NCI-H1694 treated with DMSO at 0.1 percent for 48 hours (cell line): ENCODE results near the gene AICDA.
"Not testable (repeated sequence)": the region's sequence is repeated elsewhere in the genome, so short reads cannot be mapped to it uniquely, and the experiment has no call there.

Experiments
- DNase-seq: peaks from one replicate; lab custom pipeline; 2025; lab: John Stamatoyannopoulos, UW

Gene AICDA

DNA sequence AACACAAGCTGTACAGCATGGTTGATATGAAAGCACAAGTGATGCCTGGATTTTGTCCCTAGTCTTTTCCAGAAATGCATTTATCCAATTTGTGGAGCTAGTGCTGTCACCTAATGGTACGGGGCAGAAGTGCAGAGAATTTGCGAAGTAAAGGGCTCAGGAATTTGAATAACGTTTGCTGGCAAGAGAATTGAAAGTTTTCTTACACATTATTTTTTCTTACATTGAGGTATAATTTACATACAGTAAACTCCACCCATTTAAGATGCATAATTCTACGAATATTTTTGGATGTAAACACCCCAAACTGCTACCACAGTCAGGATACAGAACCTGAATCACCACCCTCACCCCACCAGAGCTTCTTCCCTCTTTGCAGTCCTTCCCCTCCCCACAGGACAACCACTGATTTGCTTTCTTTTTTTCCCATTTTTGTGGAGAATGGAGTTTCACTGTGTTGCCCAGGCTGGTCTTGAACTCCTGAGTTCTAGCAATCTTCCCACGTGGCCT, 3.5 kb downstream of the AICDA start:
- DNase-seq, result peak; percentile 26

DNA sequence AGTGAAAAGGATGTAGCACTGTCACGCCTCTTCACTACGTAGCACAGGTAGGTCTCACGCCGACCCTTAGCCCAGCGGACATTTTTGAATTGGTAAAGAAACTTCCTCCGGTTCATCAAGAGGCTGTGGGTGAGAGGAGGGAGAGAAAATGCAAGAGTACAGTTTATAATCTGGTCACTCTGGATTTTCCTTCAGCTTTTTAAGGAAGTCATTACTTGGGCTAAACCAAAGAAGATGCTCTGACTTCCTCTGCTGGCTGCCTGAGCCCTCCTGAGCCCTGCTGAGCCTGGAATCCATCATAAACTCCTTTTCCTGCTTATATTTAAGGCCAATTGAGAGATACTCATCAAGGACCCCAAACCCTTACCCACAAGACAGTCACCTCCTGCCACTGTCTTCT, 5.8 kb downstream of the AICDA start:
- DNase-seq, result no peak

DNA sequence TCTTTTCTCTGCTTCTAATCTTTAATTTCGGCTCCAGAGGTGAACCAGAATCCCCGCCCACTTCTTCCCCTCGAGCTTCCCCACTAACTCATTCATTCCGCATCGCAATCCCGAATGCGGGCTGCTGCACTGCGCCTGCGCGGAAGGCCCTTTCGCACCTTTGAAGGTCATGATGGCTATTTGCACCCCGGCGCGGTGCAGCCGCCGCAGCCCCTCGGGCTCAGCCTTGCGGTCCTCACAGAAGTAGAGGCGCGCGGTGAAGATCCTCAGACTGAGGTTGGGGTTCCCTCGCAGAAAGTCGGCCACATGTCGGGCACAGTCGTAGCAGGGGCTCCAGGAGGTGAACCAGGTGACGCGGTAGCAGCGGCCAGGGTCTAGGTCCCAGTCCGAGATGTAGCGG, 7.6 kb downstream of the AICDA start:
- no peak for DNase-seq

DNA sequence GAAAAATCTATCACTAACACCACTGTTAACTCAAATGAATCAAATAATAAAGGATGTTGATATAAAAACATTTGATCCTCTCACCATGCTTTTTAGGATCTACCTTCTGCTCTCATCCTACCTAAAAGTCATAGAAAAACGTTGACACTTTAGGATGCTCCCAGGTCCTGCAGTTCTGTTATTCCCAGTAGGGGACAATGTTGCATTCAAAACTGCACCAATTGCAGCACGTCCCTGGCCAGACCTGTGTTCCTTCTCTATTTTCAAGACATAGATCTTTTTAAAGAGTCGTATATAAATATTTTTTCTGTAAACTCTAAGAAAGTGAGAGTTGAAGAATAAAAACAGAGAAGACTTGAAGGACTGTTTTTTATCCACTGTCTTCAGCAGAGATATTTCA, 8.8 kb downstream of the AICDA start:
- no peak for DNase-seq

DNA sequence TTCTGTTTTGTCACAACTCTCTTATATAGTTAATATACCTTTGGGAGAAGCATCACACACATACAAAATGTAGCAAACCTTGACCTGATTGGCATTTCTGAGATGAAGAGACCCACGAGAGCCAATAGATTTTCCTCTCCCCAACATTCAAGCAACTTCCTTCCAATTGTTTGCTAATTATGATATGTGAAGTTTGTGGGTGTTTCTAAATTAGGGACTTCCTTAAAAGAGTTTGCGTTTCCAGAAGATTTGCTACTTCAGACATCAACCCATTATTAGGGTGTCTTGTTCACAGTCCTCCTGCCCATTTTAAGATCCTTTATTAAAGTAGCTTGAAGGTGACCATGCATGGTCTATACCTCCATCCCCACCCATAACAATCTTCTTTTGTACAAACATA, 9.4 kb downstream of the AICDA start:
- no peak for DNase-seq

DNA sequence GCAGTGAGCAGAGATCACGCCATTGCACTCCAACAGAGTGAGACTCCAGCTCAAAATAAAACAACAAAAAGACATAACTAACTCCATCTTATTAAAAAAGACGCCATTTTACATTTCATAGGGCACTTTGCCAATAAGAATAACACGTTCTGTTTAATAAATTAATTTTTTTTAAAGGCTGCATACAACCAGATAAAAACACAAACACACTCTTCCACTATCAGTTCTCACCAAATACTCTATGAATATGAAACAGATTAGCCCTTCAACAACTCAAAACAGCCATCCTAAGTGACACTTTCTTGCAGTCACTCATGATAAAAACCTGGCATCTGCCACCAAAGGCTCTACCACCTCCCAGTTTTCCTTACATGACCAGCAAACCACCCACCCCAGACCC, 16.1 kb downstream of the AICDA start:
- no peak for DNase-seq

- no peak for DNase-seq
These were observed 18.6 kb downstream of the AICDA start for GRCh38 chr12:8594072-8594471.

DNA sequence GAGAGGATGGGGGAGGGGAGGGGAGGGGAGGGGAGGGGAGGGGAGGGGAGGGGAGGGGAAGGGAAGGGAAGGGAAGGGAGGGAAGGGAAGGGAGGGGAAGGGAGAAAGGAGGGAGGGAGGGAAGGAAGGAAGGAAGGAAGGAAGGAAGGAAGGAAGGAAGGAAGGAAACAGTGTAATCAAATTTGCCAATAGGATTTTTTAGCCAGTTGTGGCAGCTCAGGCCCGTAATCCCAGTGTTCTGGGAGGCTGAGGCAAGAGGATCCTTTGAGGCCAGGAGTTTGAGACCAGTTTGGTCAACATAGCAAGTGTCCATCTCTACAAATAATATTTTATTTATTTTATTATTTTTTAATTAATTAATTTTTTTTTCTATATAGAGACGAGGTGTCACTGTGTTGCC, 19.4 kb downstream of the AICDA start:
- DNase-seq, result no peak

DNA sequence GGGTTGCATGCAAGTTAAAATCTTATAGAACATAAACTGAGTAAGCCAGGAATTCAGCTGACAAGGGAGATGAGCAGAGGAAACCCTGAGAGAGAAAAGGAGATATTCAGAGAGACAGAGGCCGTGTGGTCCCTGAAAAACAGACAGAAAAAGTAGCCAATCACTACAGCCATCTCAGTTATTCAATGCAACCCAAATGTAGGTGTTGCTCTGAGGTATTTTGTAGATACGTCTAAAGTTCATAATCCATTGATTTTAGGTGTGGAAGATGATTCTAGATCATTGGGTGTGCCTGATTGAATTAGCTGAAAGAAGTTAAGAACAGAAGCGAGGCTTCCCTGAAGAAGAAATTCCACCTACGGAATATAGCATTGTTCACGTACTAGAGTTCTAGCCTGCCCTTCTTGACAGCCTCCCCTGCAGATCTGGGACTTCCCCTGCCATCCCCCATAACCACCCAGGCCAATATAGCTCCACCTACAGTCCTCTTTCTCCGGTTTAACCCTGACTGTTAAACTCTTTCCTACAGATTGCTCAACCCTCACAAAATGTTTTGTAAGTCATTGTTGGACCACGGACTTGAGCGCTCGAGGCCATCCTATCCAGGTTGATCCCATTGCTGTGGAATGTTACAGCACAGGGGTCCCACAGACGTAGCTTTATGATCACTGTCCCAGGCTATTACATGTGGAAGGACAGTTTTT, 21.7 kb downstream of the AICDA start:
- DNase-seq, result no peak

GRCh38 chr12:8589679-8590078, 23.0 kb downstream of the AICDA start:
- no peak for DNase-seq

DNA sequence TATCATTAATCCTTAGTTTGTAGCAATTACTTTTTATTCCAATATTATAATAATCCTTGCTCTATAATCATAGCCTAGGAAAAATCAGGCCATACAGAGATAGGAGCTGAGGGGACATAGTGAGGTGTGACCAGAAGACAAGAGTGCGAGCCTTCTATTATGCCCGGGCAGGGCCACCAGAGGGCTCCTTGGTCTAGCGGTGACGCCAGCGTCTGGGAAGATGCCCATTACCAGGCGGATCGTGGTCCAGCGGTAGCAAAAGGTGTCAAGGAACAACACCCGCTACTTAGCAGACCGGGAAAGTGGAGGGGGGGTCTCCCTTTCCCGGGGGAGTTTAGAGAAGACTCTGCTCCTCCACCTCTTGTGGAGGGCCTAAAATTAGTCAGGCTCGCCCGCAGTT, 28.2 kb downstream of the AICDA start:
- DNase-seq, result not testable (repeated sequence)

GRCh38 chr12:8584004-8584403, 28.7 kb downstream of the AICDA start:
- no peak for DNase-seq

DNA sequence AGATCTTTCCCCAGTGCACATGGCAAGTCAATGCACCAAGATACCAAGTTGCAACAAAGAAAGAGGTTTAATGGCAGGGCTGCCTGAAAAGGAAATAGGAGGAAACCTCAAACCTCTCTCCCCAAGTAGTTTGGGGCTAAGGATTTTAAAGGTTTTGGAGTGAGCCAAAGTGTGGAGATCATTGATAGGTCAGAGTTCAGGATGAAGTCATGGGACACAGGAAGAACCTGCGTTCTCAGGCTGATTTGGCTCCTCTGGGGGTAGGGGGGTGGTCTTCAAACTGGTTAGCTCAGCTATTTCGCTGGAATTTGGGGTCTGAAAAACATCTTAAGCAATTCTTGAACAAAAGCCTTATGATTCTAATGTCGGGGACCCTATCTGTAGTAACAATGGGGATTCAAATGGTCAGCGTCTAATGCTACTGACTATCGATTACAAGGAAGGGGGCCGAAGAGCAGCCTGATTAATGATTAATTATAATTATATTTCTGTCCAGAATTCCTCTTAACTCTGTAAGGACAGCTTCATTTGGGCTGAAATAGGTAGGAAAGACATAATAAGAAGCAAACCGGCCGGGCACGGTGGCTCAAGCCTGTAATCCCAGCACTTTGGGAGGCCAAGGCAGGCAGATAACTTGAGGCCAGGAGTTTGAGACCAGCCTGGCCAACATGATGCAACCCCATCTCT, 31.4 kb downstream of the AICDA start:
- no peak for DNase-seq

DNA sequence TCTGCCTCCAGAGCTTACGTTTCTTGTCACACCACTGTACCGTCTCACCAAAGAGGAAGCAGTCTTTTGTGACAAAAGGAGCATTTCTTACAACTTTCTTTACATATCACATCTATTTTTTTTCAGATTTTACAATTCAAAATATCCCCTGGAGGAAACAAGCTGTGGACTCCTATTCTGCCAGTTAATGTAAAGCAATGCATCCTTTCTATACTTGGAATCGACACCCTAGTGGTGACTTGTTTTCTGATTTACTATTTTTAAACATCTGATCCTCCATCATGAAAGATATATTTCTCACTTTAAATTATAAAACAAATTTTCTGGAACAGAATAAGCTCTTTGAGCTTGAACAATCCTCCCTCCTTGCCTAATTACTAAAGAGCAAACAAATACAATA, 34.8 kb downstream of the AICDA start:
- no peak for DNase-seq

- no peak for DNase-seq
These were observed 40.2 kb downstream of the AICDA start for GRCh38 chr12:8572507-8572906.

GRCh38 chr12:8566525-8566924, 46.1 kb downstream of the AICDA start:
- no peak for DNase-seq

DNA sequence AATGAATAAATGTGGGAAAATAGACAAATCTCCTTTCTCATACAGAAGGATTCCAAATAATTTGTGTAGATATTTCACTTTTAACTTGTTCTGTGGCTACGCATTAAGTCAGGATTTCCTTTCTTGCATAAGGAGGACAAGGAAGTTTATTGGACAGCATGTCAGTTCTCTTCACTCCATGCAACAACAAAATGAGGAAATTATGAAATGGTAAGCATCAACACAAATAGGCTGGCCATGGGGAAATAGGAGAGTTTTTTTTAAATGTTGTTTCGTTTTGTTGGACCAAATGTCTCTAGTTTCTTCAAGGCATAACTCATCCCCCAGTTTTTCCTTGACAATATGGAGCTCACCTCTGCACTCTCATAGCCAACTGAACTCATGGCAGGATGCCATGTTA, 46.6 kb downstream of the AICDA start:
- not testable (repeated sequence) for DNase-seq

DNA sequence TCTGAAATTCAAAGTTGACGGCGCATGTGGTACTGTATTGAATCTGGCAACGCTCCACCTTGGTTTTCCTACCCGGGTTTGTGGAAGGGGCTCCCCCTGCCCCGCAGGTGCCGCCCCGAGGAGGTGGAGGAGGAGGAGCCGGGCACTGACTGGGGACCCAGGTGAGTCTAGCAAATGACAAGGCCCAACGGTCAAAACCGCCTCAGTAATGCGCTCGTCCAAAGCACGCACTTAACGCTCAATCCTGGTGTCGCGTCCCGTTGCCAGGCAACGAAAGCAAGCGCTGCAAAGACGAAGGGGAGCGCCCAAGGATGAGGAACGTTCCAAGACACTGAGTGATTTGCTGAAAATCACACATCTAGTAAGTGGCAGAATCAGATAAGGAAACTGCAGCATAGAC, 48.0 kb downstream of the AICDA start:
- DNase-seq, result no peak

GRCh38 chr12:8563356-8563755, 49.3 kb downstream of the AICDA start:
- no peak for DNase-seq

DNA sequence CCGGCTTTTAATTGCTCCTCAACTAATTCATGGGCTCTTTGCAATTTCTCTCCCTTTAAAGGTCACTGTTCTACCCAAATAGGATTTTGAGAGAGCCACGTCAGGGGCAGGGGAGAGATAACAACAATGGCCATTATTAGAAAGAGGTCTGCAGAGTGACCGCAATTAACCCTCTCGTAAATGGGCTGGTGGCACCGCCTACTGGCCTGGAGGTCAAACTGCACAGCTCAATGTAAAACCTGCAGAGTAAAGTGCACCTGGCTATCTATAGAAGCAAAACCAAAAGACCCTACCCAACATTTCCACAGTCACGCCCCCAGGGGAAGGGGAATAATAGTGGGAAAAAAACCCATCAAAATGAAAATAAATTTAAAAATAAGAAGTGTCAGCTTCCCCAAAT, 50.3 kb downstream of the AICDA start:
- no peak for DNase-seq

DNA sequence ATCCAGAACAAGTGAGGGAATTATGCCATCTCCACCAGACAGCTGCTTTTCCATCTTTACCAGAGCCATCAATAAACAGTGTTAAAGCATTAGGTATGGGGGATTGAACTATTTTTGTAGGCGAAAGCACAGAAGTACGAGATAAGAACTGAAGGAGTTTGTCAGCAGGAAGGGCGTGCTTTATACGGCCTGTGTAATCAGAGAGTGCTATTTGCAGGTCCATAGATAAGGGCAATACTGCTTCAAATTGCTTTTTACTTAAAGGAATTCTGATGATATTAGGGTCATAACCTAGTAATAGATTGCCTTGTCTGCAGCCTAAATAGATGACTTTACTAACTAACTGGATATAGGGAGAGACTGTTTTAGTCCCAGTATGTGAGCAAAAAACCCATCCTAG, 51.6 kb downstream of the AICDA start:
- no peak for DNase-seq

DNA sequence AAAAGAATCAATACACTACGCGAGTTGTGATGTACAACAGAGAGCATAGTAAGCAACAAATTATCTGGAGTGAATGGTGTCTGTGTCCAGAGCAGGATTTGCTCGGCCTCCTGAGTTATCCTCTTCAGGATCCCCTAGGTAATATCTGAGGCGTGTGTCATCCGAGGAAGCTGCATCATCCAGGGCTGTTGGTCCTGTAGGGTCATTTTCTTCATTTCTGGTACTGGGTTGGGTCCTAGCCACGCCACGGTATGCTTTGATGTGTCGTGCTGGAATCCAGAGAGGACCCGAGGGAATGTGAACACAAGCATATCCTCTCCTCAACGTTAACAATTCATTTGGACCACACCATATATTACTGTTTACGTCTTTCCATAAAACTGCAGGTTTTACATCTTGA, 53.0 kb downstream of the AICDA start:
- DNase-seq, result no peak

GRCh38 chr12:8556531-8557097, 56.0 kb downstream of the AICDA start:
- no peak for DNase-seq
